ENCODE measurements around the gene DNAJC18.
"Not testable (repeated sequence)": the region's sequence is repeated elsewhere in the genome, so short reads cannot be mapped to it uniquely, and the experiment has no call there.

Gene DNAJC18

GRCh38 chr5:139430015-139430414 lies 9.3 kb downstream of the DNAJC18 start:
- DNase-seq (ENCODE audit: low read depth in 1 of 2, low spot score in 1 of 2), result no peak

- no peak for DNase-seq (ENCODE audit: low read depth in 1 of 2, low spot score in 1 of 2)
Measured at GRCh38 chr5:139426203-139426885, 13.0 kb downstream of the DNAJC18 start.

- DNase-seq (ENCODE audit: low read depth in 1 of 2, low spot score in 1 of 2), result no peak
Measured at GRCh38 chr5:139425497-139425896, 13.8 kb downstream of the DNAJC18 start.

- no peak for DNase-seq (ENCODE audit: low read depth in 1 of 2, low spot score in 1 of 2)
Measured at GRCh38 chr5:139422307-139422893, 16.9 kb downstream of the DNAJC18 start.

GRCh38 chr5:139419226-139420192 lies 19.8 kb downstream of the DNAJC18 start:
- DNase-seq (ENCODE audit: low read depth in 1 of 2, low spot score in 1 of 2), result no peak

GRCh38 chr5:139418793-139419192 lies 20.5 kb downstream of the DNAJC18 start:
- DNase-seq (ENCODE audit: low read depth in 1 of 2, low spot score in 1 of 2), result no peak

- no peak for DNase-seq (ENCODE audit: low read depth in 1 of 2, low spot score in 1 of 2)
Measured at GRCh38 chr5:139417214-139417613, 22.1 kb downstream of the DNAJC18 start.

GRCh38 chr5:139416651-139417050 lies 22.7 kb downstream of the DNAJC18 start:
- no peak for DNase-seq (ENCODE audit: low read depth in 1 of 2, low spot score in 1 of 2)

GRCh38 chr5:139415869-139416268 lies 23.5 kb downstream of the DNAJC18 start:
- no peak for DNase-seq (ENCODE audit: low read depth in 1 of 2, low spot score in 1 of 2)

GRCh38 chr5:139415221-139415861 lies 24.0 kb downstream of the DNAJC18 start:
- no peak for DNase-seq (ENCODE audit: low read depth in 1 of 2, low spot score in 1 of 2)

GRCh38 chr5:139414581-139415130 lies 24.7 kb downstream of the DNAJC18 start:
- DNase-seq (ENCODE audit: low read depth in 1 of 2, low spot score in 1 of 2), result no peak

GRCh38 chr5:139413963-139414362 lies 25.4 kb downstream of the DNAJC18 start:
- DNase-seq (ENCODE audit: low read depth in 1 of 2, low spot score in 1 of 2), result no peak

- no peak for DNase-seq (ENCODE audit: low read depth in 1 of 2, low spot score in 1 of 2)
Measured at GRCh38 chr5:139413153-139413552, 26.2 kb downstream of the DNAJC18 start.

- no peak for DNase-seq (ENCODE audit: low read depth in 1 of 2, low spot score in 1 of 2)
Measured at GRCh38 chr5:139410993-139411828, 28.1 kb downstream of the DNAJC18 start.

- DNase-seq (ENCODE audit: low read depth in 1 of 2, low spot score in 1 of 2), result no peak
Measured at GRCh38 chr5:139410121-139410992, 29.0 kb downstream of the DNAJC18 start.

GRCh38 chr5:139409116-139409515 lies 30.2 kb downstream of the DNAJC18 start:
- not testable (repeated sequence) for DNase-seq (ENCODE audit: low read depth in 1 of 2, low spot score in 1 of 2)

- no peak for DNase-seq (ENCODE audit: low read depth in 1 of 2, low spot score in 1 of 2)
Measured at GRCh38 chr5:139408191-139408590, 31.1 kb downstream of the DNAJC18 start.

- DNase-seq (ENCODE audit: low read depth in 1 of 2, low spot score in 1 of 2), result no peak
Measured at GRCh38 chr5:139407517-139407916, 31.8 kb downstream of the DNAJC18 start.

- no peak for DNase-seq (ENCODE audit: low read depth in 1 of 2, low spot score in 1 of 2)
Measured at GRCh38 chr5:139406963-139407362, 32.4 kb downstream of the DNAJC18 start.
